ENCODE measurements around the gene WNT6.
A peak's percentile ranks its signal among the peaks of the same experiment; 100 is the strongest.

WNT6 gene

GRCh38 chr2:218895326-218895725 is 35.7 kb downstream of the WNT6 start:
- Mint-ChIP-seq H3K27me3 (peaks cover 32% of the 10 kb centered on the region), H3K4me1 (peaks cover 74% of the 10 kb centered on the region), H3K27ac (peak overlapping the region; percentile 91), H3K4me3 (peak overlapping the region; percentile 77), H3K9me3 (no peaks in the 10 kb centered on the region), H3K36me3 (ENCODE audit: low read depth) (no peaks in the 10 kb centered on the region)
- ATAC-seq (no peak), DNase-seq (no peak)

GRCh38 chr2:218895759-218896500 is 36.3 kb downstream of the WNT6 start:
- Mint-ChIP-seq H3K36me3 (ENCODE audit: low read depth) (no peaks in the 10 kb centered on the region), H3K9me3 (no peaks in the 10 kb centered on the region), H3K27me3 (peaks cover 37% of the 10 kb centered on the region), H3K27ac (peak overlapping the region; percentile 91), H3K4me1 (peaks cover 71% of the 10 kb centered on the region), H3K4me3 (peak overlapping the region; percentile 77)
- ATAC-seq (peak; percentile 16), DNase-seq (no peak)

GRCh38 chr2:218896501-218897393 is 37.1 kb downstream of the WNT6 start:
- Mint-ChIP-seq H3K4me1 (peaks cover 64% of the 10 kb centered on the region), H3K4me3 (peak overlapping the region; percentile 77), H3K36me3 (ENCODE audit: low read depth) (no peaks in the 10 kb centered on the region), H3K27me3 (peaks cover 38% of the 10 kb centered on the region), H3K27ac (peak overlapping the region; percentile 91), H3K9me3 (no peaks in the 10 kb centered on the region)
- DNase-seq (peak; percentile 89), ATAC-seq (peak; percentile 80)

GRCh38 chr2:218897394-218898108 is 37.9 kb downstream of the WNT6 start:
- H3K27ac Mint-ChIP-seq, result peak overlapping the region; percentile 10
- ATAC-seq, result no peak
- DNase-seq, result no peak
- peaks cover 45% of the 10 kb centered on the region for H3K27me3 Mint-ChIP-seq
- no peaks in the 10 kb centered on the region for H3K36me3 Mint-ChIP-seq (ENCODE audit: low read depth)
- H3K4me3 Mint-ChIP-seq, result peak overlapping the region; percentile 66
- H3K9me3 Mint-ChIP-seq, result no peaks in the 10 kb centered on the region
- peaks cover 56% of the 10 kb centered on the region for H3K4me1 Mint-ChIP-seq

- Mint-ChIP-seq H3K4me1 (peaks cover 50% of the 10 kb centered on the region), H3K4me3 (peak overlapping the region; percentile 66), H3K36me3 (ENCODE audit: low read depth) (no peaks in the 10 kb centered on the region), H3K9me3 (no peaks in the 10 kb centered on the region), H3K27ac (peak overlapping the region; percentile 47), H3K27me3 (peaks cover 49% of the 10 kb centered on the region)
- DNase-seq, result peak; percentile 90
- ATAC-seq, result peak; percentile 13
Observed at GRCh38 chr2:218898109-218898878, 38.7 kb downstream of the WNT6 start.

GRCh38 chr2:218899147-218899546 is 39.5 kb downstream of the WNT6 start:
- Mint-ChIP-seq H3K27me3 (peaks cover 50% of the 10 kb centered on the region), H3K27ac (no peak overlapping the region), H3K36me3 (ENCODE audit: low read depth) (no peaks in the 10 kb centered on the region), H3K4me1 (peaks cover 42% of the 10 kb centered on the region), H3K9me3 (no peaks in the 10 kb centered on the region), H3K4me3 (no peak overlapping the region)
- ATAC-seq (no peak), DNase-seq (no peak)

- H3K27me3 Mint-ChIP-seq, result peaks cover 62% of the 10 kb centered on the region
- no peak for ATAC-seq
- H3K36me3 Mint-ChIP-seq (ENCODE audit: low read depth), result no peaks in the 10 kb centered on the region
- H3K4me3 Mint-ChIP-seq, result no peak overlapping the region
- DNase-seq, result no peak
- H3K27ac Mint-ChIP-seq, result no peak overlapping the region
- H3K9me3 Mint-ChIP-seq, result no peaks in the 10 kb centered on the region
- H3K4me1 Mint-ChIP-seq, result peaks cover 11% of the 10 kb centered on the region
Observed at GRCh38 chr2:218902427-218902826, 42.8 kb downstream of the WNT6 start.

- peaks cover 52% of the 10 kb centered on the region for H3K27me3 Mint-ChIP-seq
- no peak overlapping the region for H3K27ac Mint-ChIP-seq
- DNase-seq (no peak), ATAC-seq (no peak)
- H3K4me1 Mint-ChIP-seq, result peaks cover 10% of the 10 kb centered on the region
- no peak overlapping the region for H3K4me3 Mint-ChIP-seq
- no peaks in the 10 kb centered on the region for H3K36me3 Mint-ChIP-seq (ENCODE audit: low read depth)
- H3K9me3 Mint-ChIP-seq, result no peaks in the 10 kb centered on the region
Observed at GRCh38 chr2:218904176-218904575, 44.6 kb downstream of the WNT6 start.

- H3K27me3 Mint-ChIP-seq, result peaks cover 24% of the 10 kb centered on the region
- H3K36me3 Mint-ChIP-seq (ENCODE audit: low read depth), result no peaks in the 10 kb centered on the region
- peaks cover 19% of the 10 kb centered on the region for H3K4me1 Mint-ChIP-seq
- H3K9me3 Mint-ChIP-seq, result no peaks in the 10 kb centered on the region
- peak; percentile 98 for ATAC-seq
- H3K4me3 Mint-ChIP-seq, result peak overlapping the region; percentile 83
- H3K27ac Mint-ChIP-seq, result peak overlapping the region; percentile 78
- peak; percentile 93 for DNase-seq
Observed at GRCh38 chr2:218908721-218909619, 49.4 kb downstream of the WNT6 start.

GRCh38 chr2:218910741-218911140 is 51.1 kb downstream of the WNT6 start:
- ATAC-seq (no peak), DNase-seq (no peak)
- peaks cover 15% of the 10 kb centered on the region for H3K27me3 Mint-ChIP-seq
- no peak overlapping the region for H3K4me3 Mint-ChIP-seq
- no peaks in the 10 kb centered on the region for H3K9me3 Mint-ChIP-seq
- H3K36me3 Mint-ChIP-seq (ENCODE audit: low read depth), result no peaks in the 10 kb centered on the region
- H3K27ac Mint-ChIP-seq, result no peak overlapping the region
- peaks cover 19% of the 10 kb centered on the region for H3K4me1 Mint-ChIP-seq

GRCh38 chr2:218920504-218920903 is 60.9 kb downstream of the WNT6 start:
- H3K27me3 Mint-ChIP-seq, result peaks cover 37% of the 10 kb centered on the region
- ATAC-seq, result no peak
- no peaks in the 10 kb centered on the region for H3K9me3 Mint-ChIP-seq

More at GRCh38 chr2:218920504-218920903, 60.9 kb downstream of the WNT6 start:
- DNase-seq, result no peak
- Mint-ChIP-seq H3K4me3 (no peak overlapping the region), H3K4me1 (no peaks in the 10 kb centered on the region), H3K36me3 (ENCODE audit: low read depth) (peaks cover 3% of the 10 kb centered on the region), H3K27ac (no peak overlapping the region)
